ENCODE results near the gene RUNX1. TPM values are rescaled to one million over a fixed set of nuclear protein-coding genes. Genes with fewer than 3 reads are reported as not detected.
A peak's percentile ranks its signal among the peaks of the same experiment; 100 is the strongest.

The RUNX1 gene
- total and polyA plus RNA-seq, 2 donors (not counting 1 experiment from before 2014, with no cell fraction given), result 26.3 to 73.0 TPM

DNA sequence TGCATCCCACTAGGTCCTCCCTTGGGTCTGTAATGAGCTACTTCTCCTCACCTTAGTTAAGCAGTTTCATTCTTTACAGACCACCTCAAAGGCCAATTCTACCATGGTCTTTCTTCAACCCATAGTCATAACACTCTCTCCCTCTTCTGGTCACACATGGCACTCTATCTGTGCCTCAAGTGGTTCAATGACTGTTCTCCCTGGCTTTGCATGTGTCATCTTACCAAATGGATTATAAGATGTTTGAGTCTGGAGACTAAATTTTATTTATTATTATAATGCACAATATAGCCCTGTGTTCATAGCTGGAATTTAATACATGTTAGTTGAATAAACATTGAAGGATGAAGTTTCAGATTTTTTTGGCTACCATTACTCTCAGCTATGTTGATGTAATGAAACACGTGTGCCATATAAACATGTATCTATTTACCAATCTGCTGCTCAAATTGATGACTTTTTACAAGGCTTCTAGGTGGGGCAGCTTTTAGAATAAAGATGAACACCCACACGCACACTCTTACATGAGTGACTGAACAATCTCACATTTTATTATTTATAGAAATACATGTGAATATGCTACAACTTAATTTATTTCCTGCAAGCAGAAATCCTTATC, 102.1 kb downstream of the RUNX1 start:
- H3K4me3 Mint-ChIP-seq, result no peak overlapping the region
- Histone ChIP-seq H4K20me1 (ENCODE audit: control insufficient read depth, insufficient read depth, low read length, poor library complexity, severe bottlenecking) (peaks cover 69% of the 10 kb centered on the region), H3K36me3 (replicated peaks in 1 of 2; ENCODE audit: control extremely low read depth in 1 of 2, control insufficient read depth in 1 of 2, extremely low read depth in 1 of 2, insufficient read depth in 2 of 2, low read length in 1 of 2) (no peaks in the 10 kb centered on the region), H3K27me3 (replicated peaks in 1 of 4; ENCODE audit: control extremely low read depth in 1 of 4, control insufficient read depth in 3 of 4, insufficient read depth in 4 of 4, low read length in 3 of 4) (no peaks in the 10 kb centered on the region), H3K4me2 (replicated peaks; ENCODE audit: low read depth, low read length, poor library complexity, severe bottlenecking) (peak overlapping the region; percentile 21), H2AFZ (ENCODE audit: insufficient read depth, low read depth, low read length, poor library complexity, severe bottlenecking) (no peak overlapping the region), H3K4me3 (ENCODE audit: control extremely low read depth in 1 of 5, extremely low read depth in 1 of 5, insufficient read depth in 1 of 5, low read depth in 2 of 5, low read length in 4 of 5) (no peak overlapping the region), H3K27ac (ENCODE audit: low read length in 2 of 2) (peak overlapping the region in 1 of 2 donors; percentile 58), H3K4me1 (ENCODE audit: control insufficient read depth in 2 of 2, insufficient read depth in 2 of 2, low read length in 2 of 2) (peaks cover 22 to 23% of the 10 kb centered on the region in 2 donors), H3K79me2 (ENCODE audit: control insufficient read depth, insufficient read depth, low read length) (peaks cover 78% of the 10 kb centered on the region), H3K9ac (ENCODE audit: low read length) (no peak overlapping the region), H3K9me3 (ENCODE audit: control extremely low read depth in 1 of 3, control insufficient read depth in 2 of 3, insufficient read depth in 1 of 3, low read length in 2 of 3) (no peaks in the 10 kb centered on the region)
- H3K27ac Mint-ChIP-seq, result peak overlapping the region; percentile 46
- ChIA-PET POLR2A (no interaction called here), CTCF (interaction anchor here (0.6 to 1.5 kb wide), 8 partner anchors 13 to 454 kb away, joined by 3 to 7 read pairs (median 4); no protein-coding TSS in a partner anchor)
- no peak for TF ChIP-seq EZH2 (IDR thresholded peaks at IDR 0.05; ENCODE audit: borderline replicate concordance, insufficient read depth, low read depth, low read length, poor library complexity, severe bottlenecking)
- TF ChIP-seq CTCF (IDR thresholded peaks at IDR 0.05), result no peak
- peaks cover 48% of the 10 kb centered on the region for H3K4me1 Mint-ChIP-seq
- WGBS (ENCODE audit: insufficient coverage), result no CpG with 5 or more reads among the region's 2 CpGs
- no peak for ATAC-seq (ENCODE audit: low read depth)
- H3K27me3 Mint-ChIP-seq, result no peaks in the 10 kb centered on the region
- DNase-seq, result no peak
- intact Hi-C loops (cut with micrococcal nuclease), result no loop called here
- no peaks in the 10 kb centered on the region for H3K9me3 Mint-ChIP-seq (ENCODE audit: insufficient read depth)

GRCh38 chr21:34946385-34946840, 102.7 kb downstream of the RUNX1 start:
- peak; percentile 45 for DNase-seq
- H3K27ac Mint-ChIP-seq, result peak overlapping the region; percentile 46
- Histone ChIP-seq H3K9ac (ENCODE audit: low read length) (peak overlapping the region; percentile 6), H3K4me3 (ENCODE audit: control extremely low read depth in 1 of 5, extremely low read depth in 1 of 5, insufficient read depth in 1 of 5, low read depth in 2 of 5, low read length in 4 of 5) (no peak overlapping the region), H3K27me3 (replicated peaks in 1 of 4; ENCODE audit: control extremely low read depth in 1 of 4, control insufficient read depth in 3 of 4, insufficient read depth in 4 of 4, low read length in 3 of 4) (no peaks in the 10 kb centered on the region), H3K4me1 (ENCODE audit: control insufficient read depth in 2 of 2, insufficient read depth in 2 of 2, low read length in 2 of 2) (peaks cover 22 to 23% of the 10 kb centered on the region in 2 donors), H2AFZ (ENCODE audit: insufficient read depth, low read depth, low read length, poor library complexity, severe bottlenecking) (no peak overlapping the region), H4K20me1 (ENCODE audit: control insufficient read depth, insufficient read depth, low read length, poor library complexity, severe bottlenecking) (peaks cover 69% of the 10 kb centered on the region), H3K4me2 (replicated peaks; ENCODE audit: low read depth, low read length, poor library complexity, severe bottlenecking) (peak overlapping the region; percentile 21), H3K27ac (ENCODE audit: low read length in 2 of 2) (peak overlapping the region in 1 of 2 donors; percentile 58), H3K9me3 (ENCODE audit: control extremely low read depth in 1 of 3, control insufficient read depth in 2 of 3, insufficient read depth in 1 of 3, low read length in 2 of 3) (no peaks in the 10 kb centered on the region), H3K79me2 (ENCODE audit: control insufficient read depth, insufficient read depth, low read length) (peaks cover 83% of the 10 kb centered on the region), H3K36me3 (replicated peaks in 1 of 2; ENCODE audit: control extremely low read depth in 1 of 2, control insufficient read depth in 1 of 2, extremely low read depth in 1 of 2, insufficient read depth in 2 of 2, low read length in 1 of 2) (no peaks in the 10 kb centered on the region)
- intact Hi-C loops (cut with micrococcal nuclease), result no loop called here
- peaks cover 48% of the 10 kb centered on the region for H3K4me1 Mint-ChIP-seq
- no peaks in the 10 kb centered on the region for H3K9me3 Mint-ChIP-seq (ENCODE audit: insufficient read depth)
- peak; percentile 78 for ATAC-seq (ENCODE audit: low read depth)
- no peaks in the 10 kb centered on the region for H3K27me3 Mint-ChIP-seq
- 11% methylated on average over 1 of the region's 1 CpG for WGBS (ENCODE audit: insufficient coverage)
- TF ChIP-seq EZH2 (IDR thresholded peaks at IDR 0.05; ENCODE audit: borderline replicate concordance, insufficient read depth, low read depth, low read length, poor library complexity, severe bottlenecking), result no peak
- TF ChIP-seq CTCF (IDR thresholded peaks at IDR 0.05), result no peak
- POLR2A ChIA-PET, result no interaction called here
- CTCF ChIA-PET, result interaction anchor here (0.6 to 1.5 kb wide), 8 partner anchors 13 to 1111 kb away, joined by 3 to 7 read pairs (median 4); no protein-coding TSS in a partner anchor
- peak overlapping the region; percentile 4 for H3K4me3 Mint-ChIP-seq

Data from B cell (primary cell).